MM.1S (cell line): ENCODE data around the gene ACKR3.

Source experiments
- EZH2 ChIP-seq: fragments of 300-600 bp; sonication (generic); optimal IDR thresholded peaks from 2 replicates; pipeline ENCODE3; 2017; ENCODE audit warnings: low read depth, mild to moderate bottlenecking, antibody characterized with exemption, low read length, mixed read lengths
- EZH2phosphoT487 ChIP-seq: fragments of 300-600 bp; sonication (generic); IDR thresholded peaks from 2 replicates; pipeline ENCODE4 v1.6.1; 2018; ENCODE audit warnings: antibody characterized with exemption, low read length
- TF ChIP-seq, protein P1 (sequence below): fragments of 300-600 bp; sonication (generic); IDR thresholded peaks from 2 replicates; pipeline ENCODE4 v1.5.1; 2016; ENCODE audit warnings: antibody characterized with exemption, low read length, mixed read lengths

DNA sequence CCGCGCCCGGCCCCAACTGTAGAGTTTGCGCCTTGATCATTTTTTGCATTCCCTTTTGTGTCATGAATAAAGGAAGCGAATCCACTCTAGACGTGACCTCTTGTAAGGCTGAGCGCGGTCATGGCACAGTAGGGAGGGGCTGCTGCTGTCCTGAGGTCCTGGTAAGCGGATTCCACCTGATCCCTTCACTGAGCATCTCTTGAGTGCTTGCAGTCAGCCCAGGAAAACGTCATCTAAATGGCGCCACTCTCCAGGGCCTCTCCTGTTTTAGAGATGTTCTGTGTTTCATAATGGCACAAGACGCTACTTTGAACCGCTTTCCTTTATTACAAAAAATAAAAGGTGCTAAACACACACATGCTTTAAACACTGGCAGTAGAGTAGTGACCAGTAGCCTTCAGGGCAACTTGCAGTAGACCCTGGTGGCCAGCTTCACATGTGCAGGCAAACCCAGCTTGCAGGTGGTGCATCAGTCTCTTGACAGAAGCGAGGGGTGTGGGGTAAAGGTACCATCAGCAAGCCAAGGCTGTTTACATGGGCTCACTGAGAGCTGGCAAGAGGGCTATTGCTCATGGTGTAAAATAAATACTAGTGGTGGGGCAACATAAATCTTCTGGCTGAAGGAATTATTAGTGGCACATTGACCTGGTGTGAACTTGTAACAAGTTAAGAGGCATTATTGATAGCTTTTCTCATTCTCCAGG is 43.0 kb upstream of the ACKR3 start:
- TF ChIP-seq EZH2 (no peak), EZH2phosphoT487 (no peak)
- TF ChIP-seq, protein P1, sequence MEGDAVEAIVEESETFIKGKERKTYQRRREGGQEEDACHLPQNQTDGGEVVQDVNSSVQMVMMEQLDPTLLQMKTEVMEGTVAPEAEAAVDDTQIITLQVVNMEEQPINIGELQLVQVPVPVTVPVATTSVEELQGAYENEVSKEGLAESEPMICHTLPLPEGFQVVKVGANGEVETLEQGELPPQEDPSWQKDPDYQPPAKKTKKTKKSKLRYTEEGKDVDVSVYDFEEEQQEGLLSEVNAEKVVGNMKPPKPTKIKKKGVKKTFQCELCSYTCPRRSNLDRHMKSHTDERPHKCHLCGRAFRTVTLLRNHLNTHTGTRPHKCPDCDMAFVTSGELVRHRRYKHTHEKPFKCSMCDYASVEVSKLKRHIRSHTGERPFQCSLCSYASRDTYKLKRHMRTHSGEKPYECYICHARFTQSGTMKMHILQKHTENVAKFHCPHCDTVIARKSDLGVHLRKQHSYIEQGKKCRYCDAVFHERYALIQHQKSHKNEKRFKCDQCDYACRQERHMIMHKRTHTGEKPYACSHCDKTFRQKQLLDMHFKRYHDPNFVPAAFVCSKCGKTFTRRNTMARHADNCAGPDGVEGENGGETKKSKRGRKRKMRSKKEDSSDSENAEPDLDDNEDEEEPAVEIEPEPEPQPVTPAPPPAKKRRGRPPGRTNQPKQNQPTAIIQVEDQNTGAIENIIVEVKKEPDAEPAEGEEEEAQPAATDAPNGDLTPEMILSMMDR, result no peak
